NT2/D1 (cell line): ENCODE data around the gene CLEC18B.
"Not testable (repeated sequence)": the region's sequence is repeated elsewhere in the genome, so short reads cannot be mapped to it uniquely, and the experiment has no call there.

Experiments used
- YY1 ChIP-seq: IDR thresholded peaks from 2 replicates; pipeline ENCODE4 v1.6.1; 2011; ENCODE audit not compliant: insufficient read length, insufficient read depth
- ZNF274 ChIP-seq: IDR thresholded peaks from 2 replicates; pipeline ENCODE4 v1.6.1; 2011; ENCODE audit warnings: mild to moderate bottlenecking, low read depth, low read length

DNA sequence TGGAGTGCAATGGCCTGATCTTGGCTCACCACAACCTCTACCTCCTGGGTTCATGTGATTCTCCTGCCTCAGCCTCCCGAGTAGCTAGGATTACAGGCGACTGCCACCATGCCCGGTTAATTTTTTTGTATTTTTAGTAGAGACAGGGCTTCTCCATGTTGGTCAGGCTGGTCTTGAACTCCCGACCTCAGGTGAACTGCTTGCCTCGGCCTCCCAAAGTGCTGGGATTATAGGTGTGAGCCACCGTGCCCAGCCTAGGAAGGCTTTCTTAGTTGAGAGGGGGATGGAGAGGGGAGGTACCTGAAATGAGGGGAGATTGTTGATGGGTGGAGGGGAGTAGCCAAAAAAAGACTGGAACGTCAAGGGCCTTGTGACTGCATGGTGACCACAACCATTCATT lies 7.4 kb downstream of the CLEC18B start:
- not testable (repeated sequence) for TF ChIP-seq YY1, ZNF274
